DND-41 (cell line): ENCODE data around the gene ACVR2B.

ENCODE experiments used
- CTCF ChIP-seq: IDR thresholded peaks from 2 replicates; pipeline ENCODE4 v1.5.1; 2012; ENCODE audit warnings: borderline replicate concordance, low read length, moderate library complexity, mild to moderate bottlenecking; ENCODE audit not compliant: poor library complexity, severe bottlenecking; ENCODE audit errors: extremely low read depth
- EZH2 ChIP-seq: IDR thresholded peaks from 3 replicates; pipeline ENCODE4 v1.6.1; 2012; ENCODE audit warnings: borderline replicate concordance, low read depth, mild to moderate bottlenecking, moderate library complexity, low read length, inconsistent platforms; ENCODE audit not compliant: severe bottlenecking

- TF ChIP-seq CTCF (no peak), EZH2 (no peak)
These were observed 26.4 kb downstream of the ACVR2B start for GRCh38 chr3:38480093-38480445.
